HepG2 (cell line): ENCODE data around the gene MBTD1. TPM values are rescaled to one million over a fixed set of nuclear protein-coding genes. Genes with fewer than 3 reads are reported as not detected.

Experiments
- EED ChIP-seq: sonication (generic); formaldehyde crosslinking; IDR thresholded peaks from 2 replicates; pipeline ENCODE4 v1.5.0; 2020; ENCODE audit warnings: mild to moderate bottlenecking, missing genetic modification reagents
- HNRNPK ChIP-seq: fragments of 200-400 bp; formaldehyde crosslinking; IDR thresholded peaks from 2 replicates; pipeline ENCODE4 v1.6.1; 2018; ENCODE audit warnings: low read length, low read depth, moderate library complexity, mild to moderate bottlenecking; ENCODE audit not compliant: poor library complexity, severe bottlenecking
- HNRNPL ChIP-seq: fragments of 200-400 bp; formaldehyde crosslinking; IDR thresholded peaks from 2 replicates; pipeline ENCODE4 v1.6.1; 2017; ENCODE audit warnings: mild to moderate bottlenecking, low read depth, low read length
- JUNB ChIP-seq: sonication (generic); formaldehyde crosslinking; IDR thresholded peaks from 2 replicates; pipeline ENCODE4 v1.8.0; 2022; ENCODE audit warnings: missing genetic modification reagents, mild to moderate bottlenecking, borderline replicate concordance
- MXD4 ChIP-seq: IDR thresholded peaks from 2 replicates; pipeline ENCODE4 v1.6.1; 2016; ENCODE audit warnings: mild to moderate bottlenecking, missing biosample characterization, missing genetic modification reagents
- RBAK ChIP-seq: sonication (generic); formaldehyde crosslinking; IDR thresholded peaks from 2 replicates; pipeline ENCODE4 v1.5.1; 2020; ENCODE audit warnings: mild to moderate bottlenecking, missing genetic modification reagents
- SNAPC5 ChIP-seq: sonication (generic); formaldehyde crosslinking; IDR thresholded peaks from 2 replicates; pipeline ENCODE4 v1.8.1; 2023; ENCODE audit warnings: mild to moderate bottlenecking, missing genetic modification reagents, borderline replicate concordance
- STAT5B ChIP-seq: sonication (generic); formaldehyde crosslinking; IDR thresholded peaks from 2 replicates; pipeline ENCODE4 v1.4.0; 2020; ENCODE audit warnings: missing genetic modification reagents
- TBP ChIP-seq: sonication (generic); formaldehyde crosslinking; IDR thresholded peaks from 2 replicates; pipeline ENCODE4 v1.5.0; 2020; ENCODE audit warnings: missing genetic modification reagents
- TOE1 ChIP-seq: sonication (generic); formaldehyde crosslinking; IDR thresholded peaks from 2 replicates; pipeline ENCODE4 v1.4.0; 2020; ENCODE audit warnings: mild to moderate bottlenecking, missing genetic modification reagents
- ZNF138 ChIP-seq: sonication (generic); formaldehyde crosslinking; IDR thresholded peaks from 2 replicates; pipeline ENCODE4 v1.5.0; 2020; ENCODE audit warnings: mild to moderate bottlenecking, low read depth, missing genetic modification reagents
- ZNF235 ChIP-seq: sonication (generic); formaldehyde crosslinking; IDR thresholded peaks from 2 replicates; pipeline ENCODE4 v1.8.1; 2023; ENCODE audit warnings: mild to moderate bottlenecking, missing genetic modification reagents, borderline replicate concordance
- ZNF446 ChIP-seq: sonication (generic); formaldehyde crosslinking; IDR thresholded peaks from 2 replicates; pipeline ENCODE4 v1.5.0; 2020; ENCODE audit warnings: mild to moderate bottlenecking, missing genetic modification reagents
- ZNF552 ChIP-seq: sonication (generic); formaldehyde crosslinking; IDR thresholded peaks from 2 replicates; pipeline ENCODE4 v1.9.0; 2022; ENCODE audit warnings: missing genetic modification reagents, mild to moderate bottlenecking, borderline replicate concordance
- ZNF724P ChIP-seq: sonication (generic); formaldehyde crosslinking; IDR thresholded peaks from 2 replicates; pipeline ENCODE4 v1.8.0; 2022; ENCODE audit warnings: missing genetic modification reagents, borderline replicate concordance
- ZNF761 ChIP-seq: sonication (generic); formaldehyde crosslinking; conservative IDR thresholded peaks from 2 replicates; pipeline ENCODE4 v1.4.0; 2020; ENCODE audit warnings: mild to moderate bottlenecking, missing genetic modification reagents
- ZSCAN22 ChIP-seq: sonication (generic); formaldehyde crosslinking; IDR thresholded peaks from 2 replicates; pipeline ENCODE4 v1.4.0; 2020; ENCODE audit warnings: mild to moderate bottlenecking, missing genetic modification reagents
- polyA plus RNA-seq, 8 experiments: library from polyadenylated mRNA; depleted of rRNA in 3 of 8; stranded (reverse) in 7 of 8; unstranded in 1 of 8; fragments of >200 nt; fragmentation: Illumina TruSeq in 4 of 8; extraction: Trizol in 4 of 8; gene quantifications; 2 replicates each; pipeline versions ENCODE4 v1.2.1 to v1.2.3, GENCODE V29; 2011 to 2016; ENCODE audit warnings: low read depth in 4 of 8, missing spikeins in 1 of 8, mixed read lengths in 1 of 8; ENCODE audit not compliant: insufficient read depth in 1 of 8
- total RNA-seq, 5 experiments: library from RNA; depleted of rRNA; stranded (reverse); fragments of >200 nt; fragmentation: Illumina TruSeq; extraction: Trizol; gene quantifications; 2 replicates each; pipeline ENCODE4 v1.2.3, GENCODE V29; 2016; ENCODE audit warnings: low read depth in 1 of 5
- TF ChIP-seq, protein P1 (sequence below): sonication (generic); formaldehyde crosslinking; IDR thresholded peaks from 2 replicates; pipeline ENCODE4 v1.5.0; 2020; ENCODE audit warnings: missing genetic modification reagents
- TF ChIP-seq, protein P2 (sequence below), 2 experiments: fragments of 450-650 bp in 1 of 2; sonication (generic) in 1 of 2; formaldehyde crosslinking; IDR thresholded peaks; 2 replicates each; pipeline versions ENCODE4 v1.5.0 to v1.8.0; 2020 to 2022; ENCODE audit warnings: mild to moderate bottlenecking in 1 of 2, missing genetic modification reagents in 1 of 2
- TF ChIP-seq, protein P3 (sequence below): sonication (generic); formaldehyde crosslinking; IDR thresholded peaks from 2 replicates; pipeline ENCODE4 v1.4.0; 2020; ENCODE audit warnings: missing genetic modification reagents, borderline replicate concordance

The MBTD1 gene
- total and polyA plus RNA-seq, 2 of the 13 experiments (the other 11 are each of a cell fraction or from before 2014, with no cell fraction given) = 20.9 TPM

DNA sequence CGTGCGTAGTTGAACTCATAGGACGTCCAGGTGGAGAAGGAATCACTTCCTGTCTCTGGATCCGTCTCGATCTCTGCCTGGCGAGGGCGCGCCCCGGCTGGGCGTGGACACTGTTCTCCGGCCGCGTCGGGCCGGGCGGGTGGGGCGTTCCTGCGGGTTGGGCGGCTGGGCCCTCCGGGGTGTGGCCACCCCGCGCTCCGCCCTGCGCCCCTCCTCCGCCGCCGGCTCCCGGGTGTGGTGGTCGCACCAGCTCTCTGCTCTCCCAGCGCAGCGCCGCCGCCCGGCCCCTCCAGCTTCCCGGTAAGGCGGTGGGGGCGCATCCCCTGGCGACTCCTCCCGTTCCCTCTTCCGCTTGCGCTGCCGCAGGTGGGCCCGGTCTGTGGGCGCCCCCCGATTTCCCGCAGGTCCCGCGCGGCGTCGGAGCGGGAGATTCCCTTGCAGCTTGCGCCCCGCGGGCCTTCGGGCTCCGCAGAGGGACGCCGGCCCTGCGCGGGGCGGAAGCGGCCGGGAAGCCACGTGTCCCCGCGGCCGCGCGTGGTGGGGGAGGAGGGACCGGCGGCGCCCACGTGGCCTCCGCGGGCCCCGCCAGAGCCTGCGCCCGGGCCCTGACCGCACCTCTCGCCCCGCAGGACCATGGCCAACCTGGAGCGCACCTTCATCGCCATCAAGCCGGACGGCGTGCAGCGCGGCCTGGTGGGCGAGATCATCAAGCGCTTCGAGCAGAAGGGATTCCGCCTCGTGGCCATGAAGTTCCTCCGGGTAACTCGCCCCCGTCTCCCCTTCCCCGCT lies 93.5 kb downstream of the MBTD1 start, which contains the start of gene NME2 (continued):
- TF ChIP-seq ZNF552 (CRISPR knock-in tag) (no peak; the same call in 1 of the 2 replicates), ZNF761 (CRISPR knock-in tag) (no peak), EED (CRISPR knock-in tag) (peak; percentile 91), TBP (no peak), TOE1 (CRISPR knock-in tag) (no peak), SNAPC5 (CRISPR knock-in tag) (no peak), MXD4 (CRISPR knock-in tag) (peak; percentile 94), ZNF235 (CRISPR knock-in tag) (peak; percentile 76), JUNB (no peak), ZNF138 (CRISPR knock-in tag) (peak; percentile 83; the same call in 1 of the 2 replicates), ZNF724P (no peak), ZNF446 (CRISPR knock-in tag) (no peak), STAT5B (no peak), ZSCAN22 (CRISPR knock-in tag) (no peak), HNRNPL (no peak), RBAK (no peak), HNRNPK (peak; percentile 59)
- TF ChIP-seq, protein P1, sequence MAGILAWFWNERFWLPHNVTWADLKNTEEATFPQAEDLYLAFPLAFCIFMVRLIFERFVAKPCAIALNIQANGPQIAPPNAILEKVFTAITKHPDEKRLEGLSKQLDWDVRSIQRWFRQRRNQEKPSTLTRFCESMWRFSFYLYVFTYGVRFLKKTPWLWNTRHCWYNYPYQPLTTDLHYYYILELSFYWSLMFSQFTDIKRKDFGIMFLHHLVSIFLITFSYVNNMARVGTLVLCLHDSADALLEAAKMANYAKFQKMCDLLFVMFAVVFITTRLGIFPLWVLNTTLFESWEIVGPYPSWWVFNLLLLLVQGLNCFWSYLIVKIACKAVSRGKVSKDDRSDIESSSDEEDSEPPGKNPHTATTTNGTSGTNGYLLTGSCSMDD (CRISPR knock-in tag) = no peak
- TF ChIP-seq, protein P2, sequence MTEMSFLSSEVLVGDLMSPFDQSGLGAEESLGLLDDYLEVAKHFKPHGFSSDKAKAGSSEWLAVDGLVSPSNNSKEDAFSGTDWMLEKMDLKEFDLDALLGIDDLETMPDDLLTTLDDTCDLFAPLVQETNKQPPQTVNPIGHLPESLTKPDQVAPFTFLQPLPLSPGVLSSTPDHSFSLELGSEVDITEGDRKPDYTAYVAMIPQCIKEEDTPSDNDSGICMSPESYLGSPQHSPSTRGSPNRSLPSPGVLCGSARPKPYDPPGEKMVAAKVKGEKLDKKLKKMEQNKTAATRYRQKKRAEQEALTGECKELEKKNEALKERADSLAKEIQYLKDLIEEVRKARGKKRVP (CRISPR knock-in tag; IDR thresholded peaks at IDR 0.05) = peak in 1 of 2 experiments; percentile 49; a peak in 1 of 4 replicates
- TF ChIP-seq, protein P3, sequence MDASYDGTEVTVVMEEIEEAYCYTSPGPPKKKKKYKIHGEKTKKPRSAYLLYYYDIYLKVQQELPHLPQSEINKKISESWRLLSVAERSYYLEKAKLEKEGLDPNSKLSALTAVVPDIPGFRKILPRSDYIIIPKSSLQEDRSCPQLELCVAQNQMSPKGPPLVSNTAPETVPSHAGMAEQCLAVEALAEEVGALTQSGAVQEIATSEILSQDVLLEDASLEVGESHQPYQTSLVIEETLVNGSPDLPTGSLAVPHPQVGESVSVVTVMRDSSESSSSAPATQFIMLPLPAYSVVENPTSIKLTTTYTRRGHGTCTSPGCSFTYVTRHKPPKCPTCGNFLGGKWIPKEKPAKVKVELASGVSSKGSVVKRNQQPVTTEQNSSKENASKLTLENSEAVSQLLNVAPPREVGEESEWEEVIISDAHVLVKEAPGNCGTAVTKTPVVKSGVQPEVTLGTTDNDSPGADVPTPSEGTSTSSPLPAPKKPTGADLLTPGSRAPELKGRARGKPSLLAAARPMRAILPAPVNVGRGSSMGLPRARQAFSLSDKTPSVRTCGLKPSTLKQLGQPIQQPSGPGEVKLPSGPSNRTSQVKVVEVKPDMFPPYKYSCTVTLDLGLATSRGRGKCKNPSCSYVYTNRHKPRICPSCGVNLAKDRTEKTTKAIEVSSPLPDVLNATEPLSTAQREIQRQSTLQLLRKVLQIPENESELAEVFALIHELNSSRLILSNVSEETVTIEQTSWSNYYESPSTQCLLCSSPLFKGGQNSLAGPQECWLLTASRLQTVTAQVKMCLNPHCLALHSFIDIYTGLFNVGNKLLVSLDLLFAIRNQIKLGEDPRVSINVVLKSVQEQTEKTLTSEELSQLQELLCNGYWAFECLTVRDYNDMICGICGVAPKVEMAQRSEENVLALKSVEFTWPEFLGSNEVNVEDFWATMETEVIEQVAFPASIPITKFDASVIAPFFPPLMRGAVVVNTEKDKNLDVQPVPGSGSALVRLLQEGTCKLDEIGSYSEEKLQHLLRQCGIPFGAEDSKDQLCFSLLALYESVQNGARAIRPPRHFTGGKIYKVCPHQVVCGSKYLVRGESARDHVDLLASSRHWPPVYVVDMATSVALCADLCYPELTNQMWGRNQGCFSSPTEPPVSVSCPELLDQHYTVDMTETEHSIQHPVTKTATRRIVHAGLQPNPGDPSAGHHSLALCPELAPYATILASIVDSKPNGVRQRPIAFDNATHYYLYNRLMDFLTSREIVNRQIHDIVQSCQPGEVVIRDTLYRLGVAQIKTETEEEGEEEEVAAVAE = 0 out of 2 replicates have a peak, but pooled peaks have one; percentile 33
